Measurements from ENCODE around the gene CCDC71L. TPM values are rescaled to one million over a fixed set of nuclear protein-coding genes. Genes with fewer than 3 reads are reported as not detected.

Gene CCDC71L
- total RNA-seq, result 31.1 and 32.0 TPM in 2 replicates

GRCh38 chr7:106660862-106661720, at the start of gene CCDC71L:
TSS of gene CCDC71L (minus strand) at chr7:106661158. CDS start at chr7:106660896, 262 bp downstream.

Other genes starting within 250 kb of the CCDC71L start
- gene PIK3CG, start 204.1 kb upstream of the CCDC71L start, total RNA-seq, result 2.5 and 5.3 TPM in 2 replicates

Measured in bladder microvascular endothelial cell (primary cell).